Glutamatergic neuron (in vitro differentiated cells): ENCODE measurements around the gene LSM7. TPM values are rescaled to one million over a fixed set of nuclear protein-coding genes. Genes with fewer than 3 reads are reported as not detected.

Experiments
- DNase-seq: peaks from one replicate; pipeline ENCODE4 v3.0.0; 2022
- H3K27ac Mint-ChIP-seq: one replicate; pipeline ENCODE4 v1.8.0; 2020; ENCODE audit warnings: mild to moderate bottlenecking, mixed read lengths, inconsistent platforms; ENCODE audit not compliant: unreplicated experiment
- H3K27me3 Mint-ChIP-seq: one replicate; pipeline ENCODE4 v1.8.0; 2020; ENCODE audit warnings: mild to moderate bottlenecking, moderate library complexity, mixed read lengths, inconsistent platforms; ENCODE audit not compliant: unreplicated experiment
- H3K36me3 Mint-ChIP-seq: one replicate; pipeline ENCODE4 v1.8.0; 2020; ENCODE audit warnings: mild to moderate bottlenecking, mixed read lengths, inconsistent platforms; ENCODE audit not compliant: unreplicated experiment
- H3K4me1 Mint-ChIP-seq: one replicate; pipeline ENCODE4 v1.8.0; 2020; ENCODE audit warnings: mild to moderate bottlenecking, low read depth, mixed read lengths, inconsistent platforms; ENCODE audit not compliant: unreplicated experiment
- H3K4me3 Mint-ChIP-seq: one replicate; pipeline ENCODE4 v1.8.0; 2020; ENCODE audit warnings: mild to moderate bottlenecking, mixed read lengths, inconsistent platforms; ENCODE audit not compliant: unreplicated experiment
- H3K9me3 Mint-ChIP-seq: one replicate; pipeline ENCODE4 v1.8.0; 2020; ENCODE audit warnings: mild to moderate bottlenecking, moderate library complexity, mixed read lengths, inconsistent platforms; ENCODE audit not compliant: unreplicated experiment
- CTCF ChIP-seq: fragments of 200-600 bp; sonication (generic); IDR thresholded peaks from one replicate; pipeline ENCODE4 v1.5.0; 2021; ENCODE audit not compliant: partially characterized antibody, unreplicated experiment
- total RNA-seq: library from RNA; stranded (reverse); fragmentation: NEBNext Ultra II Directional; extraction: Animal tissue kit (Norgen Biotek cat#: 25700); gene quantifications from one replicate; pipeline ENCODE4 v1.2.1, GENCODE V29; 2021; ENCODE audit not compliant: unreplicated experiment

The LSM7 gene
- total RNA-seq, 1 donor from 2014 or later = 105 TPM

- no peak for TF ChIP-seq CTCF
- Mint-ChIP-seq H3K4me3 (peak overlapping the region; percentile 55), H3K27ac (peak overlapping the region; percentile 94), H3K4me1 (peaks cover 35% of the 10 kb centered on the region), H3K9me3 (peaks cover 54% of the 10 kb centered on the region), H3K36me3 (peaks cover 11% of the 10 kb centered on the region), H3K27me3 (peaks cover 38% of the 10 kb centered on the region)
- no peak for DNase-seq
Measured at GRCh38 chr19:2331601-2332246, 3.3 kb upstream of the LSM7 start.

- peaks cover 49% of the 10 kb centered on the region for H3K9me3 Mint-ChIP-seq
- peak overlapping the region; percentile 68 for H3K4me3 Mint-ChIP-seq
- H3K27ac Mint-ChIP-seq = peak overlapping the region; percentile 94
- no peak for DNase-seq
- TF ChIP-seq CTCF = no peak
- H3K4me1 Mint-ChIP-seq = peaks cover 32% of the 10 kb centered on the region
- H3K27me3 Mint-ChIP-seq = peaks cover 37% of the 10 kb centered on the region
- H3K36me3 Mint-ChIP-seq = peaks cover 1% of the 10 kb centered on the region
Measured at GRCh38 chr19:2330632-2331284, 2.4 kb upstream of the LSM7 start.

GRCh38 chr19:2330255-2330631 lies 1.9 kb upstream of the LSM7 start:
- Mint-ChIP-seq H3K27me3 (peaks cover 38% of the 10 kb centered on the region), H3K9me3 (peaks cover 51% of the 10 kb centered on the region), H3K36me3 (no peaks in the 10 kb centered on the region), H3K27ac (peak overlapping the region; percentile 23), H3K4me1 (peaks cover 35% of the 10 kb centered on the region), H3K4me3 (peak overlapping the region; percentile 68)
- TF ChIP-seq CTCF = no peak
- no peak for DNase-seq

GRCh38 chr19:2329501-2329916 lies 1.1 kb upstream of the LSM7 start:
- peak overlapping the region; percentile 97 for H3K4me3 Mint-ChIP-seq
- no peaks in the 10 kb centered on the region for H3K36me3 Mint-ChIP-seq
- DNase-seq = no peak
- peaks cover 38% of the 10 kb centered on the region for H3K27me3 Mint-ChIP-seq
- peaks cover 53% of the 10 kb centered on the region for H3K9me3 Mint-ChIP-seq
- H3K27ac Mint-ChIP-seq = peak overlapping the region; percentile 96
- H3K4me1 Mint-ChIP-seq = peaks cover 40% of the 10 kb centered on the region
- no peak for TF ChIP-seq CTCF

GRCh38 chr19:2329149-2329478 lies 728 bp upstream of the LSM7 start:
- H3K36me3 Mint-ChIP-seq = no peaks in the 10 kb centered on the region
- TF ChIP-seq CTCF = no peak
- peaks cover 44% of the 10 kb centered on the region for H3K4me1 Mint-ChIP-seq

More at GRCh38 chr19:2329149-2329478, 728 bp upstream of the LSM7 start:
- DNase-seq = peak; percentile 17
- Mint-ChIP-seq H3K4me3 (peak overlapping the region; percentile 97), H3K27me3 (peaks cover 42% of the 10 kb centered on the region), H3K27ac (peak overlapping the region; percentile 96), H3K9me3 (peaks cover 56% of the 10 kb centered on the region)
